ENCODE results near the gene SLC25A26.

DNA sequence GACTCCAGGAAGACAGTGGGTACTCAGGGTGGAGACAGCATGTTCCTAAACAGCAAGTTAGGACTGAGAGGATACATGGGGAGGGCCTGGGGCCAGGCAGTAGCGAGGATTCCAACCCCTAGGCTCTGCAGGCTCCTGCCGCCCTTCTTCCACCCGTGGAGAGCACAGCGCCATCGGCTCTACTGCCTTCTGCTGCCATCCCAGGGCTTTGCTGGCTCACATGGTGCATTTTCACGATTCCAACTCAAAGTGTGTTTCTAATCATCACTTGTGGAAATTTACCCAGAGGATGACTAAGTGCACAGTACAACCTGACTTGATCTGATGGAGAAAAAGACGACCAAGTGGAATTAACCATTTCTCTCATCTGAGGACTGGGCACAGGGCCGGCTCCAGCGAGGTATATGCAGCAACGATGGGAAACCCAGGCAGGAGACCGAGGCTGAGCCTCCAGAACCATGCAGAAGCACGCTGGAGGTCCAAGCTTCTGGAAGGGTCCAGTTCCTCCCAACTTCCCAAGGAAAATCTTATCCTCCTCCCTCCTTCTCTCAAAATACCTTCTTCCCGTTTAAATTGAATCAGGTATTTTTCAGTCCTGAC is 175.5 kb downstream of the SLC25A26 start:
- TF ChIP-seq, protein P1, sequence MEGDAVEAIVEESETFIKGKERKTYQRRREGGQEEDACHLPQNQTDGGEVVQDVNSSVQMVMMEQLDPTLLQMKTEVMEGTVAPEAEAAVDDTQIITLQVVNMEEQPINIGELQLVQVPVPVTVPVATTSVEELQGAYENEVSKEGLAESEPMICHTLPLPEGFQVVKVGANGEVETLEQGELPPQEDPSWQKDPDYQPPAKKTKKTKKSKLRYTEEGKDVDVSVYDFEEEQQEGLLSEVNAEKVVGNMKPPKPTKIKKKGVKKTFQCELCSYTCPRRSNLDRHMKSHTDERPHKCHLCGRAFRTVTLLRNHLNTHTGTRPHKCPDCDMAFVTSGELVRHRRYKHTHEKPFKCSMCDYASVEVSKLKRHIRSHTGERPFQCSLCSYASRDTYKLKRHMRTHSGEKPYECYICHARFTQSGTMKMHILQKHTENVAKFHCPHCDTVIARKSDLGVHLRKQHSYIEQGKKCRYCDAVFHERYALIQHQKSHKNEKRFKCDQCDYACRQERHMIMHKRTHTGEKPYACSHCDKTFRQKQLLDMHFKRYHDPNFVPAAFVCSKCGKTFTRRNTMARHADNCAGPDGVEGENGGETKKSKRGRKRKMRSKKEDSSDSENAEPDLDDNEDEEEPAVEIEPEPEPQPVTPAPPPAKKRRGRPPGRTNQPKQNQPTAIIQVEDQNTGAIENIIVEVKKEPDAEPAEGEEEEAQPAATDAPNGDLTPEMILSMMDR (IDR thresholded peaks at IDR 0.05) = no peak
- no peak for TF ChIP-seq POLR2A (IDR thresholded peaks at IDR 0.05)

Data from transverse colon (tissue), 3 donors.